Adrenal gland (tissue), 5 donors: ENCODE measurements around the gene KLHDC2.

Experiments
- POLR2A ChIP-seq, 2 donors: fragments of 450-650 bp; IDR thresholded peaks; one replicate each; pipeline ENCODE4 v1.6.1; 2017; ENCODE audit warnings: antibody characterized with exemption in 2 of 2, mild to moderate bottlenecking in 2 of 2, moderate library complexity in 1 of 2
- TF ChIP-seq, protein P1 (sequence below), 6 experiments: fragments of 450-650 bp in 4 of 6; fragments of 200-600 bp in 2 of 6; sonication (generic) in 1 of 6; IDR thresholded peaks; 1 replicate in 5 of 6; 2 replicates in 1 of 6; pipeline versions ENCODE4 v1.5.1 to v1.8.0; 2016 to 2021; ENCODE audit warnings: antibody characterized with exemption in 6 of 6, mild to moderate bottlenecking in 2 of 6, moderate library complexity in 1 of 6
- donor health status: DM: no; HTN: no; CAD: no.

DNA sequence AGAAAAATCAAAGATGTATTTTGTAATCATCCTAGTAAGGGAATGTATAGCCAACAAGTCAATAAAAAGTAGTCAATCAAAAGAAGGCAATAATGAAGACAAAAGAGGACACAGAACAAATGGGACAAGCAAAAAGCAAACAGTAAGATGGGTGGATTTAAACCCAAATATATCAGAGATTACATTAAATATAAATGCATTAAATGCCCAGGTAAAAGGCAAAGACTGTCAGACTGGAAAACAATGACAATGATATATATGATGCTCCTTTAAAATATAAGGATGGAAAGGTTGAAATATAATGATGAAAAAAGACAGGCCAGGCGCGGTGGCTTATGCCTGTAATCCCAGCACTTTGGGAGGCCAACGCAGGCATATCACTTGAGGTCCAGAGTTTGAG is 48.9 kb downstream of the KLHDC2 start:
- TF ChIP-seq, protein P1, sequence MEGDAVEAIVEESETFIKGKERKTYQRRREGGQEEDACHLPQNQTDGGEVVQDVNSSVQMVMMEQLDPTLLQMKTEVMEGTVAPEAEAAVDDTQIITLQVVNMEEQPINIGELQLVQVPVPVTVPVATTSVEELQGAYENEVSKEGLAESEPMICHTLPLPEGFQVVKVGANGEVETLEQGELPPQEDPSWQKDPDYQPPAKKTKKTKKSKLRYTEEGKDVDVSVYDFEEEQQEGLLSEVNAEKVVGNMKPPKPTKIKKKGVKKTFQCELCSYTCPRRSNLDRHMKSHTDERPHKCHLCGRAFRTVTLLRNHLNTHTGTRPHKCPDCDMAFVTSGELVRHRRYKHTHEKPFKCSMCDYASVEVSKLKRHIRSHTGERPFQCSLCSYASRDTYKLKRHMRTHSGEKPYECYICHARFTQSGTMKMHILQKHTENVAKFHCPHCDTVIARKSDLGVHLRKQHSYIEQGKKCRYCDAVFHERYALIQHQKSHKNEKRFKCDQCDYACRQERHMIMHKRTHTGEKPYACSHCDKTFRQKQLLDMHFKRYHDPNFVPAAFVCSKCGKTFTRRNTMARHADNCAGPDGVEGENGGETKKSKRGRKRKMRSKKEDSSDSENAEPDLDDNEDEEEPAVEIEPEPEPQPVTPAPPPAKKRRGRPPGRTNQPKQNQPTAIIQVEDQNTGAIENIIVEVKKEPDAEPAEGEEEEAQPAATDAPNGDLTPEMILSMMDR (IDR thresholded peaks at IDR 0.05): no peak
- TF ChIP-seq POLR2A (IDR thresholded peaks at IDR 0.05): no peak
